ENCODE data around the gene PKD1.
"Not testable (repeated sequence)": the region's sequence is repeated elsewhere in the genome, so short reads cannot be mapped to it uniquely, and the experiment has no call there.

Gene PKD1

GRCh38 chr16:2114885-2115590, 20.7 kb downstream of the PKD1 start:
- not testable (repeated sequence) for H3K4me3 ChIP-seq (ENCODE audit: low read length); H3K36me3 ChIP-seq (ENCODE audit: control insufficient read depth, insufficient read depth, low read length)

GRCh38 chr16:2114225-2114624, 21.5 kb downstream of the PKD1 start:
- not testable (repeated sequence) for H3K9ac ChIP-seq (ENCODE audit: low read length); H3K27me3 ChIP-seq (ENCODE audit: control insufficient read depth, insufficient read depth, low read length); H3K9me3 ChIP-seq (ENCODE audit: control insufficient read depth, low read length); H3K4me3 ChIP-seq (ENCODE audit: low read length); H3K4me1 ChIP-seq (ENCODE audit: control insufficient read depth, insufficient read depth, low read length); H3K36me3 ChIP-seq (ENCODE audit: control insufficient read depth, insufficient read depth, low read length)

More at GRCh38 chr16:2114885-2115590, 20.7 kb downstream of the PKD1 start:
- not testable (repeated sequence) for H3K9me3 ChIP-seq (ENCODE audit: control insufficient read depth, low read length); H3K9ac ChIP-seq (ENCODE audit: low read length); H3K27me3 ChIP-seq (ENCODE audit: control insufficient read depth, insufficient read depth, low read length); H3K4me1 ChIP-seq (ENCODE audit: control insufficient read depth, insufficient read depth, low read length)

DNA sequence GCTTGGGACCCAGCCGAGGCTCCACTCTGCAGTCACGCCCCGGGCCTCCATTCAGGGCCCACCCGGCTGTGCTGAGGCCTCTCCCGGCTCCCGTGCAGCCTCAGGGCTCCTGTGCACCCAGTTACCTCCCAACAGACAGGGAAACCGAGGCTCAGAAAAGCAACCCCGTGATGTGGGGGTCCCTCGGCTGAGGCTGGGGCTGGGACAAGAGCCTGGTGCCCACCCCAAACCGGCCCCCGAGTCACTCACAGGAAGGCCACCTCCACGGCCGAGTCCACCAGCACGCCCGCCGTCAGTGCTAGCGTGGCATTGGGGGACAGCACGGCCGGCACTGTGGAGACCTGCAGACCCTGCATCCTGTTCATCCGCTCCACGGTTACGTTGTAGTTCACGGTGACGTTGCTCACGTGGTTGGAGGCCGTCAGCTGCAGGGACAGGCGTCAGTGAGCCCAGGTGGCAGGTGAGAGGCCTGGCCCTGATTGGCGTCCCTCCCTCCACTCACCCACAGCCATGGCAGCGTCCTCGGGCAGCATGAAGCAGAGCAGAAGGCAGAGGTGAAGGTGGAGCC, 23.1 kb downstream of the PKD1 start:
- H3K4me3 ChIP-seq (ENCODE audit: low read length); H3K9me3 ChIP-seq (ENCODE audit: control insufficient read depth, low read length); H3K9ac ChIP-seq (ENCODE audit: low read length); H3K4me1 ChIP-seq (ENCODE audit: control insufficient read depth, insufficient read depth, low read length); H3K27me3 ChIP-seq (ENCODE audit: control insufficient read depth, insufficient read depth, low read length); H3K36me3 ChIP-seq (ENCODE audit: control insufficient read depth, insufficient read depth, low read length): not testable (repeated sequence)

GRCh38 chr16:2111412-2112335, 24.0 kb downstream of the PKD1 start:
- not testable (repeated sequence) for H3K9ac ChIP-seq (ENCODE audit: low read length); H3K36me3 ChIP-seq (ENCODE audit: control insufficient read depth, insufficient read depth, low read length); H3K4me3 ChIP-seq (ENCODE audit: low read length); H3K27me3 ChIP-seq (ENCODE audit: control insufficient read depth, insufficient read depth, low read length); H3K9me3 ChIP-seq (ENCODE audit: control insufficient read depth, low read length); H3K4me1 ChIP-seq (ENCODE audit: control insufficient read depth, insufficient read depth, low read length)

DNA sequence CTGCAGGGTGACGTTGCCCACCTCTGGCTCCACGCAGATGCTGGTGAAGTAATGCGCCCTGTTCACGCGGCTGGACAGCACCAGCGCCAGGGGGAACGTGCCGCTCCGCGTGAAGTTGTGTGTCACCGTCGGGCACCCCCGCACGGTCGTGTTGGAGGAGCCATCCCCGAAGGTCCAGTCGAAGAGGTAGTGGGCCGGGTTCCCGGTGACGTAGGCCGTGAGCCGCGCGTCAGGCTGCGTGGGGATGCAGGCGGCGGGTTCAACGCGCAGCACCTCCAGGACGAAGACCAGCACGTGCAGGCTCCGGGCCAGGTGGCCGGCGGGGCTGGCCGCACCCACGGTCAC, 24.7 kb downstream of the PKD1 start:
- H3K9ac ChIP-seq (ENCODE audit: low read length); H3K4me1 ChIP-seq (ENCODE audit: control insufficient read depth, insufficient read depth, low read length); H3K9me3 ChIP-seq (ENCODE audit: control insufficient read depth, low read length); H3K27me3 ChIP-seq (ENCODE audit: control insufficient read depth, insufficient read depth, low read length); H3K4me3 ChIP-seq (ENCODE audit: low read length); H3K36me3 ChIP-seq (ENCODE audit: control insufficient read depth, insufficient read depth, low read length): not testable (repeated sequence)

- H3K9ac ChIP-seq (ENCODE audit: low read length); H3K4me1 ChIP-seq (ENCODE audit: control insufficient read depth, insufficient read depth, low read length); H3K27me3 ChIP-seq (ENCODE audit: control insufficient read depth, insufficient read depth, low read length); H3K4me3 ChIP-seq (ENCODE audit: low read length); H3K36me3 ChIP-seq (ENCODE audit: control insufficient read depth, insufficient read depth, low read length); H3K9me3 ChIP-seq (ENCODE audit: control insufficient read depth, low read length): not testable (repeated sequence)
These were observed 25.2 kb downstream of the PKD1 start for GRCh38 chr16:2110332-2111008.

DNA sequence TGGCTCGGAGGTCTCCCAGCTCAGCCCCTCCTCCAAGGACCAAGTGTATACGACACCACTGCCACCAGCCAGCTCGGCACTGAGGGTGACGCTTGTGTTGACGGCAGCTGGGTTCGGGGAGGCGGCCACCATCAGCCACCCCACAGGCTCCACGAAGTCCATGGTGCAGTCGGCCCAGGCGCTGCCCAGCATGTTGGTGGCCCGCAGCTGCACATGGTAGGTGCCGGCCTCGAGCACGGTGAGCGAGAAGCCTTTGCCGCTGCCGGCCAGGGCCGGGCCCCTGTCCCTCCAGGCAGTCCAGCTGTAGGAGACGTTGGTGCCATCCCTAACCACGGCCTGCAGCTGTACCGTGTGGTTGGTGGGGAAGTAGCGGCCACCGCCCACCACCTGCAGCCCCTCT, 25.8 kb downstream of the PKD1 start:
- H3K4me3 ChIP-seq (ENCODE audit: low read length); H3K36me3 ChIP-seq (ENCODE audit: control insufficient read depth, insufficient read depth, low read length); H3K9me3 ChIP-seq (ENCODE audit: control insufficient read depth, low read length); H3K4me1 ChIP-seq (ENCODE audit: control insufficient read depth, insufficient read depth, low read length); H3K9ac ChIP-seq (ENCODE audit: low read length); H3K27me3 ChIP-seq (ENCODE audit: control insufficient read depth, insufficient read depth, low read length): not testable (repeated sequence)

GRCh38 chr16:2109271-2109580, 26.5 kb downstream of the PKD1 start:
- H3K4me3 ChIP-seq (ENCODE audit: low read length); H3K4me1 ChIP-seq (ENCODE audit: control insufficient read depth, insufficient read depth, low read length); H3K9me3 ChIP-seq (ENCODE audit: control insufficient read depth, low read length); H3K9ac ChIP-seq (ENCODE audit: low read length); H3K27me3 ChIP-seq (ENCODE audit: control insufficient read depth, insufficient read depth, low read length); H3K36me3 ChIP-seq (ENCODE audit: control insufficient read depth, insufficient read depth, low read length): not testable (repeated sequence)

DNA sequence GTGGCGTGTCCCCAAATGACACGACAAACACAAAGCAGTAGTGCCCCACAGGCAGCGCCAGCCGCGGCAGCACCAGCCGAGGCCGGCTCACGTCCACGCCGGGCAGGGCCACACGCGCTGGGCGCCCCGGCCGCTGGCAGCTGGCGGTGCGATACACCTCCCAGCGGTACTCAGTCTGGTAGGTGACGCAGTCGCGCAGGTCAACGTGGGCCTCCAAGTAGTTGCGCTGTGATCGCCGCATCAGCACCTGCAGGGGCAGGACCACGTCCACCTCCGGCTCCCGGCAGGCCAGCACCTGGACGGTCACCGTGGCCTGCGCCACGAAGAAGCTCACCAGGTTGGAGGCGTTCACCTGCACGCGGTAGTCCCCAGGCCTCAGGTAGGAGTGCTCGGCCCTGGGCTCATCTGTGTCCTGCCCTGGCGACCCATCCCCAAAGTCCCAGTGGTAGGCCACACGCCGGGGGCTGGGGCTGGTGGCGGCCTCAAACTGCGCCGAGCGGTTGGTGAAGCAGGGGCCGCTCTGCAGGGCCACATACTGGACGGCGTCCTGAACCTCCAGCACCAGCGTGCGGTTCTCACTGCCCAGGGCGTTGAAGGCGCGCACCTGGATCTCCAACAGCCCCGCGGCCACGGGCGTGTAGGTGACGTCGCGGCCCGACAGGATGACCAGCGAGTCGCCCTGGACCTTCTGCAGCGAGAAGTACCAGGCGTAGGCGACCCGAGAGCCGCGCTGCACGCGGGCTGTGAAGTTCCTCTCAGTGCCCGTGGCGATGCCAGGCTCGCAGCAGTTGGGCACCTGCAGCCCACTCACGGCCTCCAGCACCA, 27.0 kb downstream of the PKD1 start:
- H3K27me3 ChIP-seq (ENCODE audit: control insufficient read depth, insufficient read depth, low read length); H3K4me1 ChIP-seq (ENCODE audit: control insufficient read depth, insufficient read depth, low read length); H3K9ac ChIP-seq (ENCODE audit: low read length); H3K4me3 ChIP-seq (ENCODE audit: low read length); H3K36me3 ChIP-seq (ENCODE audit: control insufficient read depth, insufficient read depth, low read length); H3K9me3 ChIP-seq (ENCODE audit: control insufficient read depth, low read length): not testable (repeated sequence)

DNA sequence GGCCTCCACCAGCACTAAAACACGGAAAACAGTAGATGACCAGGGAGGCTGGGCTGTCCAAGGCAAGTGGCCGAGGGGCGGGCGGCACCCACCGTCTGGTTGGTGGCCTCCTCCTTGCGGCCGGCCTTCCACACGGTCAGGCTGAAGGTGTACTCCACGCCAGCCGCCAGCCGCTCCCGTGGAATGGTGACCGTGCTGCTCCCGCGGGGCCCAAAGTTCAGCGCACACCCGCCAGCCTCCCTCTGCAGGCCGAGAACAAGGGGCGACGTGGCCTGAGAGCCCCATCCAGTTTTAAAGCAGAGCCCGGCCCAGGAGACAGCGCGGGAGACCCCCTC, 27.9 kb downstream of the PKD1 start:
- not testable (repeated sequence) for H3K9ac ChIP-seq (ENCODE audit: low read length); H3K4me1 ChIP-seq (ENCODE audit: control insufficient read depth, insufficient read depth, low read length); H3K27me3 ChIP-seq (ENCODE audit: control insufficient read depth, insufficient read depth, low read length); H3K36me3 ChIP-seq (ENCODE audit: control insufficient read depth, insufficient read depth, low read length); H3K9me3 ChIP-seq (ENCODE audit: control insufficient read depth, low read length); H3K4me3 ChIP-seq (ENCODE audit: low read length)

DNA sequence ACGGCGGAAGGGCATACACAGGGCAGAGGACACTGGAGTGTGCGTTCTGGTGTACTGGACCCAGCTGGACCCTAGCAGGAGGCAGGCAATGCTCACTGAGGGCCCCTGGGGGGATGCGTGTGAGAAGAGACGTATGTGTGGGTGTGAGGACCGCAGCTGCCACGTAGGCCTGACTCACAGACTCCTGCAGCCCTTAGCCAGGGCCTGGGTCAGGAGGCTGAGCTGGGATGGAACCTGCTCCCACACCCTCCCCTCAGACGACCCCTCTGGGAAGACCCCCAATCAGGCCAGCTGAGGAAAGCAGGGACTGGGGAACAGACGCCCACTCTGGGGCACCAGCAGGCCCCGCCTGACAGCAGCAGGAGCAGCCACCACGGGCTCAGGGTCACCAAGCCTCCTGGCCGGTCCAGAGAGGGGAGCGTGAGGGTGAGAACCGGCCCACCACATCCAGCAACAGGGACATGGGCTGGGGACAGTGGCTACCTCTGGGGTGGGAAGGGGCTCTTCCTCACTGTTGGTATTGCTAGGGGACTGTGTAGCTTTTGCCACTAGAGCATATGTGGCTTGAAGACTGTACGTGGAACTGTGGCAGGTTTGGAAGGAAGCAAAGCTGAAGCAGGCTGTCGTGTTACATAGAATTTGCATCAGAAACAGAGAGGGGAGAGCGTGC, 28.4 kb downstream of the PKD1 start:
- not testable (repeated sequence) for H3K36me3 ChIP-seq (ENCODE audit: control insufficient read depth, insufficient read depth, low read length); H3K4me1 ChIP-seq (ENCODE audit: control insufficient read depth, insufficient read depth, low read length); H3K9ac ChIP-seq (ENCODE audit: low read length); H3K4me3 ChIP-seq (ENCODE audit: low read length); H3K9me3 ChIP-seq (ENCODE audit: control insufficient read depth, low read length); H3K27me3 ChIP-seq (ENCODE audit: control insufficient read depth, insufficient read depth, low read length)

Data from mucosa of stomach (tissue), 1 donor.